GM12873 (cell line): ENCODE measurements around the gene SLC25A13.

Experiments
- TF ChIP-seq, protein P1 (sequence below): IDR thresholded peaks from 2 replicates; pipeline ENCODE4 v1.5.1; 2012; ENCODE audit warnings: low read depth, mild to moderate bottlenecking, moderate library complexity, low read length, control low read depth; ENCODE audit not compliant: insufficient read depth; ENCODE audit errors: missing control alignments

SLC25A13 gene

GRCh38 chr7:96322373-96322695 lies 436 bp upstream of the SLC25A13 start:
- TF ChIP-seq, protein P1, sequence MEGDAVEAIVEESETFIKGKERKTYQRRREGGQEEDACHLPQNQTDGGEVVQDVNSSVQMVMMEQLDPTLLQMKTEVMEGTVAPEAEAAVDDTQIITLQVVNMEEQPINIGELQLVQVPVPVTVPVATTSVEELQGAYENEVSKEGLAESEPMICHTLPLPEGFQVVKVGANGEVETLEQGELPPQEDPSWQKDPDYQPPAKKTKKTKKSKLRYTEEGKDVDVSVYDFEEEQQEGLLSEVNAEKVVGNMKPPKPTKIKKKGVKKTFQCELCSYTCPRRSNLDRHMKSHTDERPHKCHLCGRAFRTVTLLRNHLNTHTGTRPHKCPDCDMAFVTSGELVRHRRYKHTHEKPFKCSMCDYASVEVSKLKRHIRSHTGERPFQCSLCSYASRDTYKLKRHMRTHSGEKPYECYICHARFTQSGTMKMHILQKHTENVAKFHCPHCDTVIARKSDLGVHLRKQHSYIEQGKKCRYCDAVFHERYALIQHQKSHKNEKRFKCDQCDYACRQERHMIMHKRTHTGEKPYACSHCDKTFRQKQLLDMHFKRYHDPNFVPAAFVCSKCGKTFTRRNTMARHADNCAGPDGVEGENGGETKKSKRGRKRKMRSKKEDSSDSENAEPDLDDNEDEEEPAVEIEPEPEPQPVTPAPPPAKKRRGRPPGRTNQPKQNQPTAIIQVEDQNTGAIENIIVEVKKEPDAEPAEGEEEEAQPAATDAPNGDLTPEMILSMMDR, result no peak

DNA sequence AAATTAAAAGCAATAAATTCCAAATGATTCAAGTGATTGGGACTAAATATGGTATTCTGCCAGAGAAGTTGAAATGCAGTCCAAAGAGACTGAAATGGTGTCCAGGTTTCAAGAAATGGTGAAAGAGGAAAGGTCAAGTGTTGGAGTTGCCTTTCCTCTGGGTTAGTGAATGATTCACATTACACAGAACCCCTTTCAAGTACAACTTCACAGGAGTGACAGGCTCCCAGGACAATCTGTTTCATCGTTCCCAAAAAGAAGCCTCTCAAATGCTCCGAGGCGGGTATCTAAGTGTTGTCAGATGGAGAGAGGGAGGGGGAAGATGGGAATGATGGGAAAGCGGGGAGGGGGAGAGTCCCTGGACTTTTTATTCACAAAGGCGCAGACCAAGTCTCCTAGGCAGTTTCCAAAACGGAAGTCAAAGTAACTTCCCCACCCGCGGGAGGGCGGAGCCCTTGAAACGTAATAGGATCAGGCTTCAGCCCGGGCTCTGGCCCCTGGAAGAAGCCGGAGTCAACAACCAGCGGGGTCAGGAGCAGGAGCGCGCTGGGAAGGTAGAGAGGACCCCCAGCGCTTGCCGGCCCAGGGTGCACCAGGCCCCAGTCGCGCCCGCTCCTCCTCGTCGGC lies 754 bp downstream of the SLC25A13 start:
- TF ChIP-seq, protein P1, result no peak

DNA sequence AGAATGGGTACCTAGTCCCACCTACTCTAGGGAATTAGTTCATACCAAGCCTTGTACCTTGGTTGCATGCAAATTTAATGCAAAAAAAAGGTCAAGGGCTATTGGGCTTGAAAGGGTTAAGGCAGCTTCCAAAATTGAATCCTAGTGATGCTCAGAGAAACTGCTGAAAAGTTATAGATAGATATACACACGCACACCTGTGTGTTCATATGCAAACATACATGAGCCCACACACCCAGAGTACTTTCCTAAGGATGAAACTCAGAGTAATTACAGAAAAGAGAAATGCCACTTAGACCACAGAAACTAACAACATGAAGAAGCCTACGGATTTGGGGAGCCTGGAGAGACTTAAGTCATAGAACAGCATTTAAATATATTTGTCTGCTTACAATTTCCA lies 1.5 kb downstream of the SLC25A13 start:
- TF ChIP-seq, protein P1, result no peak

DNA sequence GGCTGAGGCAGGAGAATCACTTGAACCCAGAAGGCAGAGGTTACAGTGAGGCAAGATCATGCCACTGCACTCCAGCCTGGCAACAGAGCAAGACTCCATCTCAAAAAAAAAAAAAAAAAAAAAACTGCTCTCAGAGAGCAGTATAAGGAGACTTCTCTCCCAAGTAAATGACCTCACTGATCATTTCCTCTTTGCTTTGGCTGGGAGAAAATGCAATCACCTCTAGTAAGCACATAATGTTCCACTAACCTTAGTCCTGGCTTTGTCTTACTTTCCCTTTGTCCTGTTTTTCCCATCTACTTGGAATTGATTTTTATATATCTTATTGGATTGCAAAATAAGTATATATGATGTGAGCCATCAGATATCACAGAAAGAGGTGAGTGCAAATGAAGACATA lies 2.5 kb downstream of the SLC25A13 start:
- TF ChIP-seq, protein P1, result no peak

- TF ChIP-seq, protein P1, result no peak
These were observed 4.9 kb downstream of the SLC25A13 start for GRCh38 chr7:96316949-96317348.

DNA sequence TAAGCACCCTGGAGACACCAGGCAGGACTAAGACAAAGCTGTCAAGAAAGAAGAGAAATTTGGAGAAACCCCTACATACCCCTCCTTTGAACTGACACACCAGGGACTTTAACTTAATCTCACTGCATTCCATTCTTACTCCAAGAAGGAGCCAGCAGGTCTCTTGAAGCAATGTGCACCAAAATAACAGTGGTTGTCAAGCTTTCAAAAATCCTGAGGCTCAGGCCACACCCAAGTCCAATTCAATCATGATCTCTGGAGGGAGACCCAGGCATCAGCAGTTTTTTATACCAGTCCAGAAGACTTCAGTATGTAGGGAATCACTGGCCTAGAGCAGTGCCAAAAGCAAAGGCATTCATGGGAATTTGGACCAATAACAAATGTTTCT lies 6.8 kb downstream of the SLC25A13 start:
- TF ChIP-seq, protein P1, result no peak

DNA sequence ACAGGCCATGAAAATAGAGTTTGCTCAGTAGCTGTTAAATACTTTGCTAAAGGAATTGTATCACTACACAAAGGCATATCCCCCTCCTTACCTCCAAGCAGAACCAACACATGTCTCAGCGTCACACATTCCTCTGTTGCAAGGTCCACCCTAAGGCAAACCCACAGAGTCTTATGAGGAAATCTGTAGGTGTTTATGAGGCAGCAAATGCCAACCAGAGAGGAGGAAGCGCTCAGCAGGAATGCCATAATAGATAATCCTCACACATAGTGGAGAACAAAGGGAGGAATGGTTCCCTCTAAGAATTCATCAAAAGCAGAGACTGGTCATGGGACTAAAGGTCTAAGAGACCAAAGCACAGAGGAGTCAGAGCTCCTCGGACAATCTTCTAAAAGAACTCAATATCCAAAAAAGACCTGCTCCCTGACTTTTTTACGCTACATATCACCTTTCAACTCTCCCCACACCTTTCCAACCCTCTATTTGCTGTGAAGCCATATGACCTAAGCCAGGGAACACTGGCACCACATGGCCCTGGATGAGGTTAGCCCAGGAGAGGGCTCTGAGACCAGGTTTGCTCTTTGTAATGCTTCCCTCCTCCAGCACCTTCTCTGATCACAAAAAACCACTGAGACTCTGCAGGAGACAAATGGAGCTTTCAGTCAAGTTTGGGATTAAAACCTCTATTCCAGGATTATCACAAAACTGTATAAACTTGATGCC lies 7.3 kb downstream of the SLC25A13 start:
- TF ChIP-seq, protein P1, result no peak
